ENCODE data around the gene GRM8.

DNA sequence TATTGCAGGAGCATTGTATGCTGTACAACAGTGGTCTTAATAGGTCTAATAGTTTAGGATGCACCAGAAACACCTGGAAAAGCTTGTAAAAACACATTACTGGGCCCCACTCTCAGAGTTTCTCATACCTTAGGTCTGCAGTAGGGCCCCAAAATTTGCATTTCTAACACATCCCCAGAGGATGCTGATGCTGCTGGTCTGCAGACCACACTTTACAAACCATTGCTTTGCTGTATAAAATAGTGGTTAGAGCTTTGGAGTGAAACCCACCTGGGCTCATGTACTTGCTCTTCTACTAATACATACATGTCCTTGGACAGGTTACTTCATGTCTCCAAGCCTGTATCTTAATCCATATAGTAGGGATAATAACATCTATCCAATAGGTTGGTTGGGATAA is 279.7 kb downstream of the GRM8 start:
- no peak for TF ChIP-seq CTCF (conservative IDR thresholded peaks at IDR 0.05; ENCODE audit: low read depth, low read length)
- TF ChIP-seq EZH2 (IDR thresholded peaks at IDR 0.05; ENCODE audit: borderline replicate concordance, low read depth, low read length, poor library complexity, severe bottlenecking): no peak
